Uterus (tissue), 4 donors: ENCODE data around the gene COL4A2. TPM values are rescaled to one million over a fixed set of nuclear protein-coding genes. Genes with fewer than 3 reads are reported as not detected.

ENCODE experiments used
- DNase-seq, 2 donors: peaks; one replicate each; pipeline ENCODE4 v3.0.0-alpha.2; 2019 to 2020
- H3K27ac ChIP-seq, 2 donors: fragments of 200-600 bp; sonication (generic); 1 replicate in 1 of 2; 2 replicates in 1 of 2; pipeline ENCODE4 v1.5.1; 2016 to 2018
- H3K27me3 ChIP-seq, 2 donors: fragments of 200-600 bp; sonication (generic); one replicate each; pipeline ENCODE4 v1.5.1; 2018 to 2019; ENCODE audit warnings: control low read depth in 1 of 2
- H3K36me3 ChIP-seq, 2 donors: fragments of 200-600 bp; sonication (generic); one replicate each; pipeline ENCODE4 v1.5.1; 2019; ENCODE audit warnings: control low read depth in 1 of 2
- H3K4me1 ChIP-seq, 2 donors: fragments of 200-600 bp; sonication (generic); one replicate each; pipeline ENCODE4 v1.5.1; 2018 to 2019; ENCODE audit warnings: control low read depth in 1 of 2
- H3K4me3 ChIP-seq, 2 donors: fragments of 200-600 bp; sonication (generic); 1 replicate in 1 of 2; 2 replicates in 1 of 2; pipeline ENCODE4 v1.5.1; 2018 to 2019; ENCODE audit warnings: mild to moderate bottlenecking in 1 of 2
- H3K9me3 ChIP-seq, 2 donors: fragments of 200-600 bp; sonication (generic); one replicate each; pipeline ENCODE4 v1.5.1; 2019; ENCODE audit warnings: control low read depth in 1 of 2
- POLR2A ChIP-seq, 2 donors: fragments of 450-650 bp; IDR thresholded peaks; one replicate each; pipeline ENCODE4 v1.6.1; 2016; ENCODE audit warnings: antibody characterized with exemption in 2 of 2, mild to moderate bottlenecking in 1 of 2, moderate library complexity in 1 of 2
- intact Hi-C: fragments of 100-400 bp; cut with DNase I; formaldehyde crosslinking; loops from one replicate; pipeline ENCODE4 v1.15.1; 2023; ENCODE audit warnings: low total_unique reads
- total RNA-seq, 4 donors: library from RNA; depleted of rRNA in 3 of 4; stranded (reverse); fragments of >200 nt in 3 of 4; gene quantifications; one replicate each; pipeline versions ENCODE4 v1.1.0 to v1.2.4, GENCODE V29; 2014 to 2023
- TF ChIP-seq, protein P1 (sequence below), 4 experiments: fragments of 200-600 bp in 2 of 4; fragments of 450-650 bp in 2 of 4; sonication (generic) in 2 of 4; IDR thresholded peaks; one replicate each; pipeline ENCODE4 v1.5.1; 2016 to 2019; ENCODE audit warnings: antibody characterized with exemption in 4 of 4, mild to moderate bottlenecking in 2 of 4, moderate library complexity in 1 of 4
- donor health status: DM: yes; HTN: yes; CAD: no.

COL4A2 gene
- total RNA-seq, 4 donors from 2014 or later, result 157 to 606 (median 284) TPM

DNA sequence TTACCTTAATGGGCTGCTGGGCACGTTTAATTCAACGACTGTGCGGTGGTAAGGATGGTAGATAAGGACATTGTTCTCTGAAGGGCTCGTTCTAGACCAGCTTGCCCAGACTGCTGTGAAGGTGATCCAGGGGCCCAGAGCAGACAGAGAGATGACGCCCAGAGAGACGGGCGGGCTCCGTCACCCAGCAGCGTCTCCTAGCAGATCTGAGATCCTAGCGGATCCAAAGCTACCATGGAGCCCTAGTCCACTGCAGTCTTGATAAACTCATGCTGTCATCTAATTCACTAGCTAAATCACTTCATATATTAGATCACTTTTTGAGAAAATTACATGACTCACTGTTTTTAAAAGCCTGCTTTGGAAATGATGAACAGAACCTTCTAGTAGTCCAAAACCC is 21.5 kb downstream of the COL4A2 start:
- intact Hi-C loops, result no loop called here
- Histone ChIP-seq H3K27me3 (no peaks in the 10 kb centered on the region), H3K27ac (peak overlapping the region in 1 of 2 donors; percentile 84), H3K4me3 (no peak overlapping the region), H3K4me1 (peaks cover 11 to 21% of the 10 kb centered on the region in 2 donors), H3K36me3 (no peaks in the 10 kb centered on the region), H3K9me3 (no peaks in the 10 kb centered on the region)
- DNase-seq, result no peak
- TF ChIP-seq, protein P1, sequence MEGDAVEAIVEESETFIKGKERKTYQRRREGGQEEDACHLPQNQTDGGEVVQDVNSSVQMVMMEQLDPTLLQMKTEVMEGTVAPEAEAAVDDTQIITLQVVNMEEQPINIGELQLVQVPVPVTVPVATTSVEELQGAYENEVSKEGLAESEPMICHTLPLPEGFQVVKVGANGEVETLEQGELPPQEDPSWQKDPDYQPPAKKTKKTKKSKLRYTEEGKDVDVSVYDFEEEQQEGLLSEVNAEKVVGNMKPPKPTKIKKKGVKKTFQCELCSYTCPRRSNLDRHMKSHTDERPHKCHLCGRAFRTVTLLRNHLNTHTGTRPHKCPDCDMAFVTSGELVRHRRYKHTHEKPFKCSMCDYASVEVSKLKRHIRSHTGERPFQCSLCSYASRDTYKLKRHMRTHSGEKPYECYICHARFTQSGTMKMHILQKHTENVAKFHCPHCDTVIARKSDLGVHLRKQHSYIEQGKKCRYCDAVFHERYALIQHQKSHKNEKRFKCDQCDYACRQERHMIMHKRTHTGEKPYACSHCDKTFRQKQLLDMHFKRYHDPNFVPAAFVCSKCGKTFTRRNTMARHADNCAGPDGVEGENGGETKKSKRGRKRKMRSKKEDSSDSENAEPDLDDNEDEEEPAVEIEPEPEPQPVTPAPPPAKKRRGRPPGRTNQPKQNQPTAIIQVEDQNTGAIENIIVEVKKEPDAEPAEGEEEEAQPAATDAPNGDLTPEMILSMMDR (IDR thresholded peaks at IDR 0.05), result no peak
- no peak for TF ChIP-seq POLR2A (IDR thresholded peaks at IDR 0.05)

- H3K4me1 ChIP-seq, result peaks cover 10 to 16% of the 10 kb centered on the region in 2 donors
- intact Hi-C loops, result no loop called here
Observed at GRCh38 chr13:110329258-110329657, 22.2 kb downstream of the COL4A2 start.

GRCh38 chr13:110329798-110330461 is 22.8 kb downstream of the COL4A2 start:
- no peak for TF ChIP-seq POLR2A (IDR thresholded peaks at IDR 0.05)
- TF ChIP-seq, protein P1 (IDR thresholded peaks at IDR 0.05), result no peak
- H3K9me3 ChIP-seq, result no peaks in the 10 kb centered on the region
- intact Hi-C loops, result no loop called here
- H3K27me3 ChIP-seq, result no peaks in the 10 kb centered on the region
- no peak for DNase-seq
- no peaks in the 10 kb centered on the region for H3K36me3 ChIP-seq
- H3K4me1 ChIP-seq, result peaks cover 10 to 12% of the 10 kb centered on the region in 2 donors
- H3K27ac ChIP-seq, result peak overlapping the region; percentile 67 to 84
- H3K4me3 ChIP-seq, result no peak overlapping the region

More at GRCh38 chr13:110329258-110329657, 22.2 kb downstream of the COL4A2 start:
- DNase-seq, result no peak
- Histone ChIP-seq H3K9me3 (no peaks in the 10 kb centered on the region), H3K4me3 (no peak overlapping the region), H3K36me3 (no peaks in the 10 kb centered on the region), H3K27me3 (no peaks in the 10 kb centered on the region), H3K27ac (peak overlapping the region; percentile 67 to 84)
- TF ChIP-seq, protein P1 (IDR thresholded peaks at IDR 0.05), result no peak
- no peak for TF ChIP-seq POLR2A (IDR thresholded peaks at IDR 0.05)

GRCh38 chr13:110330491-110331011 is 23.5 kb downstream of the COL4A2 start:
- Histone ChIP-seq H3K36me3 (no peaks in the 10 kb centered on the region), H3K9me3 (no peaks in the 10 kb centered on the region), H3K4me1 (peaks cover 10 to 12% of the 10 kb centered on the region in 2 donors), H3K27ac (peak overlapping the region; percentile 67 to 84), H3K4me3 (no peak overlapping the region), H3K27me3 (no peaks in the 10 kb centered on the region)
- no peak for DNase-seq
- intact Hi-C loops, result no loop called here
- TF ChIP-seq, protein P1 (IDR thresholded peaks at IDR 0.05), result no peak
- no peak for TF ChIP-seq POLR2A (IDR thresholded peaks at IDR 0.05)

DNA sequence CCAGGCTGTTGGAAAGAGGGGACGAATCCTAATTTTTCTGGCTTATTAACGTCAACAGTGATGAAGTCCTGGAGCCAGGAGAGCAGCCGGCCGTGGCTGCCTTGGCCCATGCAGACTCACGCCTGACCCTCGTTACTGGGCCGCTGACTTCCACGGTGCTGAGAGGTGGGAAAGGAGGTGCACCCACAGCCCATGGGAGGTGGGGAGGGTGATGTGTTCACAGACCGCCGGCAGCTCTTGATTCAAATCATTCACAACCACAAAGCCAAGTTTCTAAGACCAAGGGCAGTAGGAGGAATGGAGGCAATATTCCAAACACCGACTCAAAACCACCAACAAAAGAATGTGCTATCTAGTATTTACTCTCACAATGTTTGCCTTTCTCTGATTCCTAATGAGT is 24.3 kb downstream of the COL4A2 start:
- Histone ChIP-seq H3K27ac (peak overlapping the region; percentile 67 to 84), H3K4me1 (peaks cover 10 to 12% of the 10 kb centered on the region in 2 donors), H3K36me3 (no peaks in the 10 kb centered on the region), H3K4me3 (no peak overlapping the region), H3K27me3 (no peaks in the 10 kb centered on the region), H3K9me3 (no peaks in the 10 kb centered on the region)
- no peak for DNase-seq
- no peak for TF ChIP-seq POLR2A (IDR thresholded peaks at IDR 0.05)
- TF ChIP-seq, protein P1 (IDR thresholded peaks at IDR 0.05), result no peak
- intact Hi-C loops, result no loop called here
